GM18505 (cell line): ENCODE results near the gene TMEM266.

Source experiments
- ATAC-seq: cut with Tn5 transposase; IDR thresholded peaks from one replicate; pipeline ENCODE4 v1.9.1; 2021; ENCODE audit not compliant: unreplicated experiment
- POLR2A ChIP-seq: IDR thresholded peaks from 4 replicates; pipeline ENCODE4 v1.6.1; 2011; ENCODE audit warnings: borderline replicate concordance; ENCODE audit not compliant: insufficient read depth, insufficient read length; ENCODE audit errors: extremely low read depth

TMEM266 gene

GRCh38 chr15:76165951-76166350 lies 106.2 kb downstream of the TMEM266 start:
- no peak for ATAC-seq
- no peak for TF ChIP-seq POLR2A

DNA sequence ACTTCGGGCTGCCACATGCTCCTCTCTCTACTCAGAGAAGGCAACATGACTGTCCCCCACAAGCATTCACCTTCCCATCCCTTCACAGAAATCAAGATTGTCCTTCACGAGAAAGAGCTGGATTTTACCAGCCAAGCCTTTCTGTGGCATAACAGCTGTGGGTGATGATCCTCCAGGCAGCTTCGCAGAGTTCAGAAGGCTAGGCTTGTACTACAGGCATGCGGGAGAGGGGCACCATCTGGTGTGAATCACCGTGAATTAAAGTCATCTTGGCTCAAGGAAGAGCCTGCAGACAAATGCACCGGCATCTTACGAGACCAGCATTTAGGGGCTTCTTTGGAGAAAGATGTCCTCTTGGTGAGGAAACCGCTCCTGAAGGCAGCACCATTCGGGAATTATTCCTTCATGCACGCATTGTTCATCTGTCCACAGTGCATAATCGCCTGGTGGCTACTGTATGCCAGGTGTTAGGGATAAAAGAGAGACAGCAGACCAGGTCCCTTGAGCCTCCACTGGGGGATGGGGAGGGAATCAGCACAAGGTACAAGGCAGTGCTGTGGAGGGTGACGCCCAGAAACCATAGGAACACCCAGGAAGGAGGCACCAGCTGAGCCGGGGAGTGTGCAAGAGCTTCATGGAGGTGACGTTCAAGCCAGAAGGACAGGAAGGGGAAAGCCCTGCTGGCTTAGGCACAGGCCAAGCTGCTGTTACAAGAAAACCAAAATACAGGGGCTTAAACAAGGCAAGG lies 108.6 kb downstream of the TMEM266 start:
- ATAC-seq, result no peak
- no peak for TF ChIP-seq POLR2A

- no peak for TF ChIP-seq POLR2A
- ATAC-seq, result no peak
Observed at GRCh38 chr15:76169018-76169417, 109.2 kb downstream of the TMEM266 start.

GRCh38 chr15:76169911-76170800 lies 110.4 kb downstream of the TMEM266 start:
- TF ChIP-seq POLR2A, result no peak
- no peak for ATAC-seq

DNA sequence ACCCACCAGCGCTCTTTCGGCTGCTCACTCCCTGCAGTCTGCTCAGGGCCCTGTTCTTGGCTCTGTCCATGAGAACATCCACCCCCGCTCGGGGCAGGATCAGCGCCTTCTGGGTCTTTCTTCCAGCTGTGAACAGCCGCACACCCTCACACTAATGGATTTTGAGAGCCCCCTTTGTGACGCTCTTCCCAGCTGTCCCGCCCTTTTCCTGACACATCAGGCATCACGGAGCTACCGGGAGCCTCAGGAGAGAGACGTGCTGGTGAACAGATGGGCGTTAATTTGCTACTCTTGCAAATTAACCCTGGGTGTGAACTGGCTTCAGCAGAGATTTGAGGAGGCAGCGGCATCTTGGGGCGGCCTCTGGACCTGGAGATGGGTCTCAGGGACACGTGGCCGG lies 113.0 kb downstream of the TMEM266 start:
- ATAC-seq, result no peak
- TF ChIP-seq POLR2A, result no peak

GRCh38 chr15:76173317-76173834 lies 113.6 kb downstream of the TMEM266 start:
- no peak for TF ChIP-seq POLR2A
- ATAC-seq, result no peak

GRCh38 chr15:76174654-76175053 lies 114.9 kb downstream of the TMEM266 start:
- TF ChIP-seq POLR2A, result no peak
- no peak for ATAC-seq

DNA sequence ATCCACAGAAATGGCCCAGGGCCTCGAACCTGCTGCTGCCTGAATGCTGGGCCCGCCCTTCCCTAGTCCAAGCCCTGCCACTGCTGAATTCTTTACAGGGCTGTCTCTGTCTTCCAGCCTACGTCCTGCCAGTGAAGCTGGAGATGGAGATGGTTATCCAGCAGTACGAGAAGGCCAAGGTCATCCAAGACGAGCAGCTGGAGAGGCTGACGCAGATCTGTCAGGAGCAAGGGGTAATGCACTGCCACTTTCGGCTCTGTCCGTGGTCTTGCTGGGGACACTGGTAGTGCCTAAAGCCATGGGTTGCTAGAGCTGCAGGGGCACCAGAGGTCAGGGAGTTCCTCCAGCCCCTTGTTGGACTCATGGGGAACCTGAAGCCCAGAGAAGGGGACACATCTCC lies 115.7 kb downstream of the TMEM266 start:
- ATAC-seq, result no peak
- no peak for TF ChIP-seq POLR2A

- no peak for ATAC-seq
- TF ChIP-seq POLR2A, result no peak
Observed at GRCh38 chr15:76176059-76176458, 116.3 kb downstream of the TMEM266 start.

DNA sequence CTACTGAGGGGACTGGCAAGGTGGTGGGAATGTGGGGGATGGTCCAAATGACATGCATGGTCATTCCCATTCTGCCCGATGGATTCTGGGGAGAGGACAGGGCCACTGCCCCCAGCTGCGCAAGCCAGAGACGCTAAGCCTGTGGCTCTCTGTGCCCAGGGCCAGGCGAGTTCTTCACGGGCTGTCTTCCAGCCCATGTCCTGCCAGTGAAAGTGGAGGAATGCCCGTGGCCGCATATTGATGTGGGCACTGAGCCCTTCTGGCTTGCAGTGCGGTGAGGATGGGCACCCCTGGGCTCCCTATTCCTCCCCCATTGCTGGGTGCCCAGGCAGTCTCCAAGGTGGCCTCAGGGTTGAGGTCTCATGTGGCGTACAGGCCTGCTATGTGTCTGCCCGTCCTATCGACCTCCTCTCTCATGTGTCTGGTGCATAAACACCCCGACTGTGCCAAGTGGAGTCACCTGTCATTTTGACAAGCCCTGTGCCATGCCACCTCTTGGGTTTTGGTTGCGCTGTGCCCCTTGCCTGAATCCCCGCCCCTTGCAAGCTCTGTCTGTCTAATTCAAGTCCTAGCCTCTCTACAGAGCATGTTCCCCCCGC lies 116.8 kb downstream of the TMEM266 start:
- no peak for TF ChIP-seq POLR2A
- ATAC-seq, result no peak

- ATAC-seq, result no peak
- no peak for TF ChIP-seq POLR2A
Observed at GRCh38 chr15:76177491-76178040, 117.8 kb downstream of the TMEM266 start.

DNA sequence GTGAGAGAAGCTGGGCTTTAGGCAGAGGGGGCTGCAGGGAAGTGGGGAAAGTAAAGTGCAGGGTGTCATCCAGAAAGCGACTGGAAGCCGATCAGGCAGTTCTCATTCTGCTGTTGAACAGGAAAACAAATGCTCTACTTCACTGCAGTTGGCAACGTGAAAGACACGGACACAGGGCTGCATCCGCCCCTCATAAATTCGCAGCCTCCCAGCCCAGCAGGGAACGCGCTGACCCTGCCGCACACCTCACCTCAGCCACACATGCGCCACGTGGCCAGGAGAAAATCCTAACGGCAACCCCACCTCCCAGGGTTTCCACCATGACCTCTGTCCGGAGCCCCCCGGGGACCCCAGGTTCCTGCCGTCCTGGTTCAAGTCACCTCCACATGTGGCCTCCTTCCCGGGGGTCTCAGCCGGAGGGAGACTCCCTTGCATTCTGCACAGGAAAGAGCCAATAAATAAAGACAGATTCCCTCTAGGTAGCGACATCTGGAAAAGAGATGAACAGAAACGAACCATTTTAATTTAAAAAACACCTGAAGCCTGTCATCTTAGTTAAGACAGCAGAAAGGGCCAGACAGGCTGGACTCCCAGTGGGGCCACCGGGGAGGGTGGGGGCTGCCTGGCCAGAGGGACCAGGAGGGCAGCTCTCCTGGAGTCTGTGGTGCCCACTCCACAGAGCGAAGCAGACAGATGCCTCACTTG lies 118.7 kb downstream of the TMEM266 start:
- no peak for TF ChIP-seq POLR2A
- ATAC-seq, result no peak

- no peak for TF ChIP-seq POLR2A
- ATAC-seq, result no peak
Observed at GRCh38 chr15:76179023-76179422, 119.2 kb downstream of the TMEM266 start.

GRCh38 chr15:76180321-76180720 lies 120.5 kb downstream of the TMEM266 start:
- ATAC-seq, result no peak

More at GRCh38 chr15:76180321-76180720, 120.5 kb downstream of the TMEM266 start:
- TF ChIP-seq POLR2A, result no peak
